Stimulated activated CD4-positive, alpha-beta T cell treated with anti-CD3 and anti-CD28 coated beads, Interleukin-1b, Interleukin-23, amount 100 ng/mL, for 4 hours (primary cell): ENCODE measurements around the gene ADNP2.

Source experiments
- DNase-seq, 2 donors: peaks; one replicate each; pipeline ENCODE4 v3.0.0-alpha.2; 2020; ENCODE audit warnings: low read depth in 2 of 2

Gene ADNP2

GRCh38 chr18:80105369-80106167, 3.5 kb upstream of the ADNP2 start:
- DNase-seq, result no peak

- DNase-seq, result no peak
These were observed 2.5 kb upstream of the ADNP2 start for GRCh38 chr18:80106482-80107051.

- DNase-seq, result no peak
These were observed 1.6 kb upstream of the ADNP2 start for GRCh38 chr18:80107426-80107825.

- no peak for DNase-seq
These were observed 933 bp upstream of the ADNP2 start for GRCh38 chr18:80108121-80108536.

GRCh38 chr18:80109676-80110078, 615 bp downstream of the ADNP2 start:
- DNase-seq, result peak in 1 of 2 donors; percentile 21

GRCh38 chr18:80112624-80113248, 3.7 kb downstream of the ADNP2 start:
- DNase-seq, result no peak

- DNase-seq, result no peak
These were observed 6.0 kb downstream of the ADNP2 start for GRCh38 chr18:80115035-80115434.

GRCh38 chr18:80119111-80119510, 10.0 kb downstream of the ADNP2 start:
- DNase-seq, result no peak

- DNase-seq, result no peak
These were observed 11.9 kb downstream of the ADNP2 start for GRCh38 chr18:80120932-80121331.

GRCh38 chr18:80124131-80124530, 15.1 kb downstream of the ADNP2 start:
- DNase-seq, result no peak

- no peak for DNase-seq
These were observed 17.7 kb downstream of the ADNP2 start for GRCh38 chr18:80126797-80127196.

- no peak for DNase-seq
These were observed 18.6 kb downstream of the ADNP2 start for GRCh38 chr18:80127635-80128034.

GRCh38 chr18:80129672-80130367, 20.8 kb downstream of the ADNP2 start:
- DNase-seq, result no peak

GRCh38 chr18:80130555-80130954, 21.5 kb downstream of the ADNP2 start:
- DNase-seq, result no peak

- DNase-seq, result no peak
These were observed 23.2 kb downstream of the ADNP2 start for GRCh38 chr18:80132180-80132812.

- no peak for DNase-seq
These were observed 24.1 kb downstream of the ADNP2 start for GRCh38 chr18:80133124-80133523.

GRCh38 chr18:80135136-80135535, 26.1 kb downstream of the ADNP2 start:
- DNase-seq, result no peak

GRCh38 chr18:80136679-80137078, 27.6 kb downstream of the ADNP2 start:
- DNase-seq, result no peak

GRCh38 chr18:80137137-80137536, 28.1 kb downstream of the ADNP2 start:
- DNase-seq, result no peak

- no peak for DNase-seq
These were observed 28.9 kb downstream of the ADNP2 start for GRCh38 chr18:80137976-80138375.

- DNase-seq, result no peak
These were observed 31.5 kb downstream of the ADNP2 start for GRCh38 chr18:80140455-80140985.

GRCh38 chr18:80143881-80144280, 34.8 kb downstream of the ADNP2 start:
- DNase-seq, result no peak
